ENCODE data around the gene CRACDL.
"Not testable (repeated sequence)": the region's sequence is repeated elsewhere in the genome, so short reads cannot be mapped to it uniquely, and the experiment has no call there.

Gene CRACDL

DNA sequence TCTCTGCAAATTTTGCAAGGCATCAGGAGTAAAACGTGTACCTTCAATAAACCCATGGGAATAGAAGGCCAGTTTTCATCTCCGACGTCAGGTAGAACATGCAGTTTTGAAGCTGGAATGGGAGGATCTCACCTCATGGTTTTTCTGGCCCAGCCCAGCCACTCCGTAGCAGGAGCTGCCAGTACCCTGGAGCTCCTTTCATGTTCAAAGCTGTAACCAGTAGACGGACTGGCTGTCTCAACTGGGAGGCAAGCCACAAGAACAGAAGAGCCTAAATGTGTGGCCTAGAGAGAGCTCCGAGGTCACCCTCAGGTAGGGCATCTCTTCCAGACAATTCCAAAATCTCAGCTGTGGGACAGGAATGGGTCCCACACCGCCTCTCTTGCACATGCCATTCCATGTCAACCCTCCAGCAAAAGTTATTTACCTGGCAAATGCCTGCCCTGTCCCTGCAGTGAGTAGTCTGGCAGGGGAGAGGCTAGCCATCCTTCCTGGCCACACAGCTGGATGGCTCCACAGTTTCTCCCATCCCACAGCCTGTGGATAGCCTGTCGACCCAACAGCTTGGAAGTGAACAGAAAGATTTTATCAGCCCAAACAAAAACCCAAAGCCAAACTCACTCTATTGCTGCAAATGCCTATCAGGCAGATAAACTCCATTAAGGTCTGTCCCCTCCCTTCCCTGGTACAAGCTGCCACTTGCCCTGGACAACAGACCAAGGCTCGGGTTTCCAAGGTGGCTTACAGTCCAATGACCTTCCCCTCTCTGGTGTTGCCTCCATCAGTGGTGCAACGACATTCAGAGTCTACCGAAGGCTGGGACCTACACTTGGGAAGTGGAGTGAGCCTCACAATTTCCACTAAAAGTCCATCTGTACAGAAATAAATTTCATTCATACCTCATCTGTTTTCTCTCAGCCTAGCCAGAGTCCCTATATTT lies 27.8 kb downstream of the CRACDL start:
- peak; percentile 33 to 72 (median 33) for DNase-seq

DNA sequence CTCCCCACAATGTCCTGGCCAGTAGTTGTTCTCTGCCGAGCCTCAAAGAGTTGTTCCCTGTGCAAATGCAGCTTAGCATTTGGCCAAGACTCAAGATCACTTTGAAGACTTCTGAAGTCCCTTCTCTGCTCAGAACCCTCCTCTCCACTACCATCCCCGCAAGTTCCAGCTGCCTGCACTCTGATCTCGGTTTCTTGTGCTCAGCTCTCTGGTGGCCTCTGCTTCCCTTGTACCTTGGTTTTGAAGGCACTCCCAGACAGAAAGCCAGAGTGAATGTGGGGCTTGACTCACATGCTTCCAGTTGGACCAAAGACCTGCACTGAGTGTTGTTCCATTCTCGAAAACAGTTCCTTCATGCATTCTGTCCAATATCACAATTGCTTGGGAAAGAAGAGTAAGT lies 28.6 kb downstream of the CRACDL start:
- no peak for DNase-seq

- peak in 1 of 3 experiments; percentile 52 for DNase-seq
Observed at GRCh38 chr2:98903767-98904485, 32.1 kb downstream of the CRACDL start.

- DNase-seq, result no peak
Observed at GRCh38 chr2:98903064-98903355, 33.0 kb downstream of the CRACDL start.

GRCh38 chr2:98902209-98903063 lies 33.6 kb downstream of the CRACDL start:
- DNase-seq, result no peak

DNA sequence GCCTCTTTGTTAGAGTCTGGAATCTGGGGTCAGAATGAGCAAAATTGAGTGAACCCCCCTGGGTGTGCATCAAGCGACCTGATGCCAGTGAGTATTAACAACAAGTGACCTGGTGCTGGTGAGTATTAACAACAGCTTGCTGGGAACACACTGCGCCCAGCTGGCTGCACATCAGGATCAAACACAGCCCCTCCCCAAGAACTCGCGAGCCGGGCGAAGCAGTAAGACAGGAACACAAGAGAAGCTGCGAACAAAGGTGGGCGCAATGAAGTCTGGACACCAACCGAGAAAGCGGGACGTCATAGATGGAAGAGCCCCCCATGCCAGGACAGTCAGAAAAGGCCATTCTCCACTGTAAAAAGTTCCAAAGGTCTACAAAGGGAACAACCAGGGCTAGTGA lies 34.3 kb downstream of the CRACDL start:
- no peak for DNase-seq

GRCh38 chr2:98901291-98901690 lies 34.7 kb downstream of the CRACDL start:
- no peak for DNase-seq

GRCh38 chr2:98900721-98901120 lies 35.3 kb downstream of the CRACDL start:
- DNase-seq, result no peak

DNA sequence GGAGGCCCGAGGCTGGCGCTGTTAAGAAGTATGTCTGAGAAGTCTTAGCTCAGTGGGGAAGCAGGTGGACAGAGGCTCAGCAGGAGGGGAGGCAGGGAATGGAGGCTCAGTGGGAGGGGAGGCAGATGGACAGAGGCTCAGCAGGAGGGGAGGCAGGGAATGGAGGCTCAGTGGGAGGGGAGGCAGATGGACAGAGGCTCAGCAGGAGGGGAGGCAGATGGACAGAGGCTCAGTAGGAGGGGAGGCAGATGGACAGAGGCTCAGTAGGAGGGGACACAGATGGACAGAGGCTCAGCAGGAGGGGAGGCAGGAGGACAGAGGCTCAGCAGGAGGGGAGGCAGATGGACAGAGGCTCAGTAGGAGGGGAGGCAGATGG lies 36.3 kb downstream of the CRACDL start:
- DNase-seq, result not testable (repeated sequence)

DNA sequence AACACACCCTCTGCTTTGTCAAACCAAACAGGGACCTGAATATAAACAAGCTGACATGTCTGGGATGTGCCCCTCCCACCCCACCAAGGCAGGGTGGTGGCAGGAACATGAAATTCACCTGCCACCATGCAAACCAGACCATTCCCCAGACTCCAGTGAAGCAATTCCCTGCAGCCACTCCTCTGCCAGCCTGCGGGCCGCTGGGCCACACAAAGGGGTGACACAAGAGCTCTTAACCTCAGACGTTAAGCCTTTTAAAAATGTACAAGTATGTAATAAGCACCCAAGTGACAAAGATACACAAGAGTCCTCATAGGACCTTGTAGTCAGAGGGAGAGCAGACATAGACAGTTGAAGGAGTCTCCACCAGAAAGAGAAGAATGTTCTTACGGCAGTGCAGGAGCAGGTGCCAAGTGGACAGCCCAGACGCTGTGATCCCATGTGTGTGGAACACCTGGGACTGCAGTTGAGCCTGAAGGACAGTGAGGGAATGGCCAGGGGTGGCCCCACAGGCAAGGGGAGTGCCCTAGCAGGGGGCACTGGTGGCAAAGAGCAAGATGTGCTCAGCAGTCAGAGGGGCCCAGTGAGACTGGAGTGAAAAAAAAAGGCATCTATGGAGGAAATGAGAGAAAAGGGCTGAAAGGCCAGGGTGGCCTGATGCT lies 36.9 kb downstream of the CRACDL start:
- peak in 2 of 3 experiments; percentile 29 to 84 for DNase-seq

DNA sequence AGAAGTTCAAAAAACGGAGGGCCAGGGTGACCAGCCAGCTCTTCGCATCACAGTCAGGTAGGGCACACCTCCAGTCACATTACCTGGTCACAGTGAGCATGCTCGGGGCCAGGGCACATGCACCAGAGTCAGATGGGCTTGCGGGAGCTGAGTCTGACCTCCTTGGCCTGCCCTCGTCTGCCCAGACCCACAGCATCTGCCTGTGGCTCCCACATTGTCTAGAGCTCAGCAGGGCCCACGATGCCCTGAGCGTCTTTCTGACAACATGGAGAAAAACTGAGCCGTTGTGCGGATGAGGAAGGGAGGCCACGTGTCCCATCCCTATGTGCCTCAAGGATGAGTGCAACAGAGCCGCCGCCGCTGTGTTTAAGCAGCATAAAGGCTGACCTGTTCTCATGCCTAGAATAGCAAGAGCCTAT lies 37.6 kb downstream of the CRACDL start:
- no peak for DNase-seq

DNA sequence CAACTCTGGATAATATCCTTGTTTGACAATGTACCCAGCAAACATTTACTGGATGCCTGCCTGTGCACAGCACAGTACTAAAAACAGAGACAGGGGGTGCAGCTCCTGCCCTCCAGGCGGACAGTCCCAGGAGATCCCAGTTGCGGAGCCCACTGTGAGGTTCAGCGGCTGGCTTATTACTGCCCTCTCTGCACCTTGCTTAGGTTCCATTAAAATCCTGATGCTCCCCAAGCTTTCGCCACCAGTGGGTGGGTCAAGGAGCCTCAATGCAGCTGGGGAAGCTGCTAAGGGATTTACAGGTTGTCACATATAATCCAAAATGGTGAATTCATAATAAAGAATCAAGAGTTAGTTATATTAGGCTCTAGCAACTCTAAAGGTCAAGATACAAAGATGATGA lies 38.3 kb downstream of the CRACDL start:
- no peak for DNase-seq

- DNase-seq, result no peak
Observed at GRCh38 chr2:98896944-98897343, 39.1 kb downstream of the CRACDL start.

DNA sequence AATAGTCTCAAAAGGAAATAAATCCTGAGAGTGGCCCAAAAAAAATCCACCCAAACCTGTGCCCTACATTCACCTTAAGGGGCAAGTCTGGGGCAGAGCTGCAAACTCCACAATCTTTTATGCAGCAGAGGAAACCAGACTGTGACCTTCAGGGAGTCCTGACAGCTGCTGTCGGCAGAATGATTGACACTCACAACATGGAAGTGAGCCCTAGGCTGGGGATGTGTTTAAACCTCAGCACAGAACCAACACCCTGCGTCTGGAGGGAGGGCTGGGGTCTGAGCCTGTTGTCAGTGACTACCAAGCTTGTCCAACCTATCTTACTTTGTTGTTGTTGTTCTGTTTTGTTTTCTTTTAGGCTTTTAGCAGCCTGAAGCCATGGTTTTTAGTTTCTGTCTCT lies 39.6 kb downstream of the CRACDL start:
- DNase-seq, result no peak

DNA sequence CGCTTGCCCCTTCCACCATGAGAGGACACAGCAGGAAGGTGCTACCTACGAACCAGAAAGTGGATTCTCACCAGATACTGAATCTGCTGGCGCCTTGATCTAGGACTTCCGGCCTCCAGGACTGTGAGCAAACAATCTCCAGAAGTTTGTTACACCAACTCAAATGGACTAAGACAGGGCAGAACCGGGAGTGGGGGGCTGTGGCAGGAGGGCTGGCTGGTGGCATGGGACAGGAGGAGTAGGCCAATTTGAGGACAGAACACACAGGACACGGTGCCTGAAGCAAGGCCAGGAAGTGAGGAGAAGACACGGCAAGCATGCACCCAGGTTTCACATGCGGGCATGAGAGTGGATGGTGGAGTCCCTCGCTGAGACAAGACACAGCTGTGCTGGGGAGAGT lies 40.1 kb downstream of the CRACDL start:
- no peak for DNase-seq

GRCh38 chr2:98895221-98895620 lies 40.8 kb downstream of the CRACDL start:
- DNase-seq, result no peak

- no peak for DNase-seq
Observed at GRCh38 chr2:98894331-98895000, 41.6 kb downstream of the CRACDL start.

DNA sequence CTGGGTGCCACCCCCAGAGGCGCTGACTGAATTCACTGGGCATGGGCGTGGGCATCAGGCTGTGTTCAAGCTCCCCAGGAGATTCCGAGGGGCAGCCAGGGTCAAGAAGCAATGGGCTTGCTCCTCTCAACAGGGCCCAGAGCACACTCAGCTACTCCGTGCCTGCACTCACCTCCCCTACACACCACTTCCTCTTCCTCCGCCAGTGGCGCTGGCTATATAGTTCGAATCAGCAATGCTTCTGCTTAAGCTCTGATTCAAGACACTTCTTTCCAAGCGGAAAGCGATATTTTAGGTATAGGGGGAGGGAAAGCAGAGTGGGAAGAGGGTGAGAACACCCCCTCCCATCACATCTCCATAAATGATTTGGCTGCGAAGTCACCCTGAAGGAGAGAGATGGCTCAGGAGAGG lies 42.1 kb downstream of the CRACDL start:
- no peak for DNase-seq

DNA sequence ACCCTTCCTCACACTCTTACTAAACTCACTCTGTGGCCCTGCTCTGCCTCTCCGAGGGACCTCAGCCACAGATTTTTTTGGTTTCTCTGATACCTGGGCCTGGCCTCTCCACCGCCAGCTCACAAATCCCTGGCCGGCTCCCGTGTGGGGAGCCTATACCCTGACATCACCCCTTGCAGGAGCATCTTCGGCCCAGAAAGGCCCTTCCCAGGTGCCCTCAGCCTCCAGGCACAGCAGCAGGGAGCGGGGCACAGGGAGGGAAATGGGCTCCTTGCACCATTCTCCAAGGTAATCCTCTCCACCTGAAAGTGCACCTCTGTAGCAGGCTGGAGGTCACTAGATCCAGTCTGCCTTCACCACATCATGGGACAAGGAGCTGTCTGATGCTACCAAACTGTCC lies 43.2 kb downstream of the CRACDL start:
- DNase-seq, result no peak

- no peak for DNase-seq
Observed at GRCh38 chr2:98891591-98891990, 44.4 kb downstream of the CRACDL start.

DNA sequence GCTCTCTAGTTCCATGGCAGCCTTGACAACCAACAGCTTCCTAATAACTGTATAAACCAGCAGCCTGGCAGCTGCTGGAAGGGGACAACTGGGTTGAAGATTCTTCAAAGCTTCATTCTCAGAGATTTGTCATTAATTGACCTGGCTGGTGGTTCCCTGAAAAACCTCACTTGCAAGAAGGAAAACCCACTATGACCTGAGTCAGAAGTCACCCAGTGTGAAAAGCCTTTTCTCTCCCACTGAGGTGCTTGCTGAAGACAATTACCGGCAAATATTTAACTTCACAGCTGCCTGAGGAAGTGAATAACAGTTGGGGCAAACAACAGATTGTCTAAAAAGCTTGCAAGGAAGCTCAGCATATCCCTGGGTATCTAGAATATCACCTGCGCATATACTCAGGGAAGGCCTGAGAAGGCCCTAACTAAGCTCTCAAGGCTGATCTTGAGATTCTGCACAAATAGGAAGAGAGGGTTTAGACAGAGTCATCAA lies 49.9 kb downstream of the CRACDL start:
- DNase-seq, result no peak

- DNase-seq, result no peak
Observed at GRCh38 chr2:98884658-98885057, 51.4 kb downstream of the CRACDL start.
